Neutrophil (primary cell): ENCODE measurements around the gene FBXO39.

ENCODE experiments used
- H3K27ac ChIP-seq: fragments of 200-600 bp; sonication (generic); 2 replicates; pipeline ENCODE4 v1.5.1; 2016; ENCODE audit warnings: mild to moderate bottlenecking, moderate library complexity
- H3K27me3 ChIP-seq: fragments of 200-600 bp; sonication (generic); 2 replicates; pipeline ENCODE4 v1.6.0; 2016; ENCODE audit warnings: mild to moderate bottlenecking
- H3K36me3 ChIP-seq: fragments of 200-600 bp; sonication (generic); 2 replicates; pipeline ENCODE4 v1.5.1; 2017
- H3K4me1 ChIP-seq, 2 experiments: fragments of 200-600 bp in 1 of 2; sonication (generic) in 1 of 2; 1 replicate in 1 of 2; 2 replicates in 1 of 2; pipeline versions ENCODE4 v1.5.1 to v1.6.1; 2013 to 2016; ENCODE audit warnings: low read depth in 1 of 2, low read length in 1 of 2, mild to moderate bottlenecking in 1 of 2, moderate library complexity in 1 of 2; ENCODE audit not compliant: control insufficient read depth in 1 of 2, insufficient read depth in 1 of 2
- H3K4me3 ChIP-seq, 2 experiments: fragments of 200-600 bp in 1 of 2; sonication (generic) in 1 of 2; 1 replicate in 1 of 2; 2 replicates in 1 of 2; pipeline ENCODE4 v1.5.1; 2013 to 2016; ENCODE audit warnings: low read depth in 1 of 2, low read length in 1 of 2, mild to moderate bottlenecking in 1 of 2, moderate library complexity in 1 of 2
- H3K9me3 ChIP-seq: fragments of 200-600 bp; sonication (generic); 2 replicates; pipeline ENCODE4 v1.5.1; 2016
- TF ChIP-seq, protein P1 (sequence below): fragments of 200-600 bp; sonication (generic); IDR thresholded peaks from 2 replicates; pipeline ENCODE4 v1.5.1; 2016; ENCODE audit warnings: antibody characterized with exemption

The FBXO39 gene

GRCh38 chr17:6753006-6753445, 23.0 kb upstream of the FBXO39 start:
- no peaks in the 10 kb centered on the region for H3K9me3 ChIP-seq
- H3K27me3 ChIP-seq: no peaks in the 10 kb centered on the region
- H3K36me3 ChIP-seq: peaks cover under 1% of the 10 kb centered on the region
- H3K4me1 ChIP-seq: peaks cover 33 to 40% of the 10 kb centered on the region in 2 experiments
- TF ChIP-seq, protein P1, sequence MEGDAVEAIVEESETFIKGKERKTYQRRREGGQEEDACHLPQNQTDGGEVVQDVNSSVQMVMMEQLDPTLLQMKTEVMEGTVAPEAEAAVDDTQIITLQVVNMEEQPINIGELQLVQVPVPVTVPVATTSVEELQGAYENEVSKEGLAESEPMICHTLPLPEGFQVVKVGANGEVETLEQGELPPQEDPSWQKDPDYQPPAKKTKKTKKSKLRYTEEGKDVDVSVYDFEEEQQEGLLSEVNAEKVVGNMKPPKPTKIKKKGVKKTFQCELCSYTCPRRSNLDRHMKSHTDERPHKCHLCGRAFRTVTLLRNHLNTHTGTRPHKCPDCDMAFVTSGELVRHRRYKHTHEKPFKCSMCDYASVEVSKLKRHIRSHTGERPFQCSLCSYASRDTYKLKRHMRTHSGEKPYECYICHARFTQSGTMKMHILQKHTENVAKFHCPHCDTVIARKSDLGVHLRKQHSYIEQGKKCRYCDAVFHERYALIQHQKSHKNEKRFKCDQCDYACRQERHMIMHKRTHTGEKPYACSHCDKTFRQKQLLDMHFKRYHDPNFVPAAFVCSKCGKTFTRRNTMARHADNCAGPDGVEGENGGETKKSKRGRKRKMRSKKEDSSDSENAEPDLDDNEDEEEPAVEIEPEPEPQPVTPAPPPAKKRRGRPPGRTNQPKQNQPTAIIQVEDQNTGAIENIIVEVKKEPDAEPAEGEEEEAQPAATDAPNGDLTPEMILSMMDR: no peak
- H3K4me3 ChIP-seq: no peak overlapping the region
- H3K27ac ChIP-seq: no peak overlapping the region

GRCh38 chr17:6753546-6753945, 22.5 kb upstream of the FBXO39 start:
- TF ChIP-seq, protein P1: no peak
- Histone ChIP-seq H3K4me3 (no peak overlapping the region), H3K9me3 (no peaks in the 10 kb centered on the region), H3K36me3 (peaks cover 6% of the 10 kb centered on the region), H3K27me3 (no peaks in the 10 kb centered on the region), H3K27ac (no peak overlapping the region), H3K4me1 (peaks cover 33 to 40% of the 10 kb centered on the region in 2 experiments)

DNA sequence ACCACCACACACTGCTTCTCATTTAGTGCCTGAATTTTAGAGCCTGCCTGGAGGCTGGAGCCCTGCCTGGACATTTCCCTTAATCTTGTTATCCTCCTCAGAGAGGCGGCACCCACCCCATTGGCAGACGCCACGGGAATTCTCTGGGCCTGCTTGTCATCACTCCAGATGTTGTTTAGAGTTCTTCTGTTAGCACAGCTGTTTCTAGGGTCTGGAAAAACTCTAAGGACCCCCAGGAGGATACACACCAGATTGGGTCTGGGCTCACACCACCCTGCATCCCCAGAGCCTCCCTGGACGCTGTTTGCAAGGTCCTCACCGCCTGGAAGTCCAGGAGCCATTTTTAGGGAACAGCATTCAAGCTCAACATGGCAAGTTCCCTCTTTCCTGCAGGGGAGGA, 20.7 kb upstream of the FBXO39 start:
- H3K9me3 ChIP-seq: no peaks in the 10 kb centered on the region
- peak overlapping the region; percentile 79 for H3K27ac ChIP-seq
- TF ChIP-seq, protein P1: no peak
- peaks cover 20% of the 10 kb centered on the region for H3K36me3 ChIP-seq
- H3K4me1 ChIP-seq: peaks cover 33 to 40% of the 10 kb centered on the region in 2 experiments
- H3K27me3 ChIP-seq: no peaks in the 10 kb centered on the region
- peak overlapping the region; percentile 61 to 67 for H3K4me3 ChIP-seq

DNA sequence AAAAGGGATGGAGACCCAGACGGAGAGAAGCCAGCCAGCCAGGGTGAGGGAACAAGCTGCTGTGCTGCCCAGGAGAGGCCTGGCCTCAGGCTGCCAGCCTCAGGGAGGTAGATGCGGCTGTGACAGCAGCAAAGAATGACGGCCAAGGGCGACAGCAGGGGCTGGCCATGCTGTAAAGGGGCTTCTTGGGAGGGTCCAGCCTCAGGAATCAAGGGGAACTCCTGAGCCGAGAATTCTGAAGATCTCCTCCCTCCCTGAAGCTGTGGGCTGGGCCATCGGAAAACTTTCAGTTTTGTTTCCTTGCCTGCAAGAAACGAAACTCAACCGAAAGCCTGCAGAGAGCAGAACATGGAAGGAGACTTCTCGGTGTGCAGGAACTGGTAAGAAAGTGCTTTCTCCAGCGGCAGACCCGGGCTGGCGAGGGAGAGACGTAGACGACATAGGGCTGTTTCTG, 20.3 kb upstream of the FBXO39 start, which contains the start of gene XAF1:
XAF1 (plus strand) TSS at position 316 of the 454 bp plus-strand sequence; CDS start at position 349, 33 bp downstream.
- peak within 1 kb of the TSS; percentile 79 for H3K27ac ChIP-seq
- peaks cover 25% of the 10 kb centered on the region for H3K36me3 ChIP-seq
- no peaks in the 10 kb centered on the region for H3K9me3 ChIP-seq
- no peaks in the 10 kb centered on the region for H3K27me3 ChIP-seq
- TF ChIP-seq, protein P1: no peak
- peak within 1 kb of the TSS; percentile 61 to 67 for H3K4me3 ChIP-seq
- peaks cover 33 to 40% of the 10 kb centered on the region in 2 experiments for H3K4me1 ChIP-seq

GRCh38 chr17:6756425-6757031, 19.5 kb upstream of the FBXO39 start:
- Histone ChIP-seq H3K9me3 (no peaks in the 10 kb centered on the region), H3K36me3 (peaks cover 31% of the 10 kb centered on the region), H3K27me3 (no peaks in the 10 kb centered on the region), H3K4me1 (peaks cover 33 to 40% of the 10 kb centered on the region in 2 experiments), H3K4me3 (peak overlapping the region; percentile 61 to 67), H3K27ac (peak overlapping the region; percentile 79)
- TF ChIP-seq, protein P1: no peak
